NK-92 (cell line): ENCODE data around the gene PMPCA.
"Not testable (repeated sequence)": the region's sequence is repeated elsewhere in the genome, so short reads cannot be mapped to it uniquely, and the experiment has no call there.

Experiments used
- DNase-seq: peaks from one replicate; lab custom pipeline; 2025; ENCODE audit not compliant: unreplicated experiment; lab: John Stamatoyannopoulos, UW

The PMPCA gene

DNA sequence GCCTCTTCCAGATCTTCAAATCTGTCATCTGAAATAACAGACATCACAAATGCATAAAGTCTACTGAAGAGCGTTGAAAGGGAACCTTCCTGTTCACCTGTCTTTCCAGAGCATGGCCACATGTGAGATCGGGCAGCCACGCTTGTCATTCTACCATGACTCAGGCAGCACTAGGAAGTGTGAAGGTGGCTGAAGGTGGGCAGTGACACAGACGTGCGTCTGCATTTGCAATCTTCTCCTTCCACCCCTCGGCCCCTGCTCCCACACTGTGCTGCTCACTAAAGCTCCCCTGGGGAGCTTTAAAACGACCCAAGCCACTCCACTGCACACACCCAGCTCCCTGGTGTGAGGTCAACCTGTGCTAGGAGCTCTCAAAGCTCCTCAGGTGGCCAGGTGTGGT lies 2.5 kb upstream of the PMPCA start:
- no peak for DNase-seq

DNA sequence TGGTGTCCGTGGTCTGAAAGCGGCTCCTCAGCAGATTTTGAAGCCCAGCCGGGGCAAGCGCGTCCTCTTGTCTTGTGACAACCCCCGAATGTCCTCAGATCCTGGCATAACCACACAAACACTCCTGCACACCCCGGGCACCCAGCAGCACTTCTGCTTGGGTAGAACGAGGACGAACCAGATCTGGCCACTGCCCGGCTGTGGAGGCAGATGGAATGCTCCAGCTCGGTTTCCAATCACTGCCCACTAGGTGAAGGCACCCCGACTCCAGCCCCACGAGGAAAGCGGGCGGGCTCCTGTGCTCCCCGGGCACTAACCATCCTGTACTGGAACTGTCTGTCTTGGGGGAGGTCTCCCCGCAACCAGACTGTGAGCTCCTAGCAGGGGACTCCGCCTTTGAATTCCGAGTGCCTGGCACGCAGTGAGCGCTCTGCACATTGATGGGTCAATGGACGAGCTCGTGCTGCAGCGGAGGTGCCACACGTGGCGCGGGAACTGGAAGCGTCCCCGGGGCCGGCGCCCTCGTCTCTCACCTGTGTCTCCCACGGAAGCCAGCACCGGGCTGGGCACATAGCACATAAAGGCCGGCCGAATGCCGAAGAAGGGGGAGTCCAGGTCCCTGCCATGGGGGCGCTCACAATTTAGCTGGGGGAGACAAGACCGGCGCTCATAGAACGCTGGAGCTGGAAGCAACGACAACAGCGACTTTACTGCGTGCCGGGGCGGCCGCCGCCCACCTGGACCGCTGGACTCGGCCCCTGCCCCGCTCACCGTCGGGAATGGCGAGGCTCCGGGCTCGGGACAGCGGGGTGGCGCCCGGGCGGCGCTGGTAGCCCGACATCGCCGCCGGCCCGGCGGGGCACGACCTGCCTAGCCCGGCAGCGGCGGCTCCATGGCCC lies 652 bp upstream of the PMPCA start:
- no peak for DNase-seq

DNA sequence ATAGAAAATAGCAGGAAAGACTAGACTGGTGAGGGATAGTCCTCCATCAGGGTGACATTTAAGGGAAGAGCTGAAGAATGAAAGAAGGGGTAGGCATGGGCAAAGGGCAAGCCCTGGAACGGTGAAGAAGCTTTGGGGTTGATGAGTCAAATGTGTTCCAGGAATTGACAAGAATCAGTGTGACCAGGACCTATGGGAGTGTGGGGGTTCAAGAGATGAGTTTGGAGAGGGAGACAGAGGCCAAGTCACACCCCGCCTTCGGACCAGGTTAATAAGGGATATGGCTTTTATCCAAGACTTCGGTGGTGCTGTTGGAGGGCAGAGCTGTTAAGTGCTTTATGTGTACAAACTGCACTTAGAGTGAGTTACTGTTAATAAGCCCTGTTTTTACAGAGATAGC lies 920 bp downstream of the PMPCA start:
- no peak for DNase-seq

DNA sequence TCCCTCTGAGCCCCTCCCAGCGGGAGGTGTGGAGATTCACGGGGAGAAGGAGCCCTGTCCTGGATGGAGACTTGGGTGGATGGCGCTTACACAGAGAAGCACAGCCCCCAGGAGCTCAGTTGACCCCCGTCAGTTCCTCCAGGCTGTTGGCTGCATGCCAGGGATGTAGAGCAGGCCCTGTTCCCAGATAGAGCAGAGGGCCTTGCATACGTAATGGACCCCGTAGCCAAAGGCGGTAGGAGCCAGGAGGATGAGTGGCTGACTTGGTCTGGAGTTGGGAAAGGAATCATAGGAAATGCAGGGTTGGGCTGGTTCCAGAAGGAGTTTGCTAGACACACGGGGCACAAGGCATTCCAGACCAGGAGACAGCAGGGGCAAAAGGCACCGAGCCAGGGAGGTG lies 2.5 kb downstream of the PMPCA start:
- no peak for DNase-seq

DNA sequence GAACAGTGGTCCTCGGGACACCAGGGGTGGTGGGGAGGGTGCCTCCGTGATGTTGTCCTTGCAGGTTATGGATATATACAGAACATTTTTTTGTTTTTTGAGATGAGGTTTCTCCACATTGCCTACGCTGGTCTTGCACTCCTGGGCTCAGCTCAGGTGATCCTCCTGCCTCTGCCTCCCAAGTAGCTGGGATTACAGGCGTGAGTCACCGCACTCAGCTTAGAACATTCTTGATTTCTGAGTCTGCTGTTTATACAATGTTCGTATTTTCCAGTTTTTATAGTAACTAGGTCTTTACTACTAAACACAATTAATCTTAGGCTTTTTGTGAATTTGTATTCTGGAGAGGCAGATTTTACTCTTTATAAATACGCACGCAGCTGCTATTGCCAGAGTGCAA lies 6.0 kb downstream of the PMPCA start:
- DNase-seq: no peak

DNA sequence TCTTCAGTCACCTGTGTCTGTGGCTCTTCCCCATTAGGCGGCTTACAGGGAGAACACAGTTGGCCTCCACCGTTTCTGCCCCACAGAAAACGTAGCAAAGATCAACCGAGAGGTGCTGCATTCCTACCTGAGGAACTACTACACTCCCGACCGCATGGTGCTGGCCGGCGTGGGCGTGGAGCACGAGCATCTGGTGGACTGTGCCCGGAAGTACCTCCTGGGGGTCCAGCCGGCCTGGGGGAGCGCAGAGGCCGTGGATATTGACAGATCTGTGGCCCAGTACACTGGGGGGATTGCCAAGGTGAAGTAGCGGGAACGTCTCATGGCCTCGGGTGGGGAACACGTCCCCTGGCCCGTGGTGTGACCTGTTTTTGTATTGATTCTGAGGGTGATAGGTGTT lies 6.5 kb downstream of the PMPCA start:
- DNase-seq: no peak

DNA sequence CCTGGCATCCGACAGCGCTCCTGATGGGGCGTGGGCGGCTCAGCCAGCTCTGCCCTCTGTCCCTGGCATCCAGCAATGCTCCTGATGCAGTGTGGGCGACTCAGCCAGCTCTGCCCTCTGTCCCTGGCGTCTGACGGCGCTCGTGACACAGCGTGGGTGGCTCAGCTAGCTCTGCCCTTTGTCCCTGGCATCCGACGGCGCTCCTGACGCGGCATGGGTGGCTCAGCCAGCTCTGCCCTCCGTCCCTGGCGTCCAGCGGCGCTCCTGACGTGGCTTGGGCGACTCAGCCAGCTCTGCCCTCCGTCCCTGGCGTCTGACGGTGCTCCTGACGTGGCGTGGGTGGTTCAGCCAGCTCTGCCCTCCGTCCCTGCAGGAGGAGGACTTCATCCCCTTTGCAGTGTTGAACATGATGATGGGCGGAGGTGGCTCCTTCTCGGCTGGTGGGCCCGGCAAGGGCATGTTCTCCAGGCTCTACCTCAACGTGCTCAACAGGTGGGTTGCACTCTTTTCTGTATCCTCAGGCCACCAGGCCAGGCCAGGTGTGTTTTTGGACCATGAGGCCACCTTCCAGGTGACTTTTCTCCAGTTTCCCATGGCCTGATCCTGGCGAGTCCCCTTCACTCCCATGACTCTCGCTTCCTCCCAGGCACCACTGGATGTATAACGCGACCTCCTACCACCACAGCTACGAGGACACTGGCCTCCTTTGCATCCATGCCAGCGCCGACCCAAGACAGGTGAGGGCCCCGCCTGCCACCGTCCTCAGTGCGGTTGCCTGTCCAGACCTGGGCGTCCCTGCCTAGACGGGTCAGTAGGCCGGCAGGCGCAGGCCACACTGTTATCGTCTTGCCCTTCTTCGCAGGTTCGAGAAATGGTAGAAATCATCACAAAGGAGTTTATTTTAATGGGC lies 8.0 kb downstream of the PMPCA start:
- no peak for DNase-seq

DNA sequence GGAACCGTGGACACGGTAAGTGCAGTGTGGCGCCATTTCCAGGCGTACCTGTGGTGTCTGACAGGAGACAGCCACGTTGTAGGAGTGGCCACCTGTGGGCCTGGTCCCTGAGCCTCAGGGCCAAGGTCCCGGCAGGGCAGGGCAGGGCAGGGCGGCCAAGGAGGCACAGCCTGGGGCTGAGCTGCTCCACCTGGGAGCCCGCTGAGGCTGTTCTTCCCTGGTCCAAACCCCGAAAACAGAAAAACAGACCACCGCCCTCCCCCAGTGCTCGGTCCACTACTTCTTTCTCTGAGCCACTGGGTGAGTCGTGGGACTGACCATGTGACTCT lies 8.6 kb downstream of the PMPCA start:
- no peak for DNase-seq

DNA sequence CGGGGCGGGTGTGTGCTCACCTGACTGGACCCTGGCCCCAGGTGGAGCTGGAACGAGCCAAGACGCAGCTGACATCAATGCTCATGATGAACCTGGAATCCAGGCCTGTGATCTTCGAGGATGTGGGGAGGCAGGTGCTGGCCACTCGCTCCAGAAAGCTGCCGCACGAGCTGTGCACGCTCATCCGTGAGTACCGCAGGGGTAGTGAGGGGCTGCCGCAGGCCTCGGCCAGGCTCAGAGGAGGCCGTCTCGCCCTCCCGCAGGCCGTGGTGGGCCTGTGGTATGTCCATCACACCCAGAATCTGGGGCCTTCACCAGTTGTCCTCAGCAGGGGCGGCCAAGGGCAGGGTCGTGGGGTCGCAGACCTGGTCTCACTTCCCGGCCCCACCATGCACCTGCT lies 11.3 kb downstream of the PMPCA start:
- DNase-seq: no peak

DNA sequence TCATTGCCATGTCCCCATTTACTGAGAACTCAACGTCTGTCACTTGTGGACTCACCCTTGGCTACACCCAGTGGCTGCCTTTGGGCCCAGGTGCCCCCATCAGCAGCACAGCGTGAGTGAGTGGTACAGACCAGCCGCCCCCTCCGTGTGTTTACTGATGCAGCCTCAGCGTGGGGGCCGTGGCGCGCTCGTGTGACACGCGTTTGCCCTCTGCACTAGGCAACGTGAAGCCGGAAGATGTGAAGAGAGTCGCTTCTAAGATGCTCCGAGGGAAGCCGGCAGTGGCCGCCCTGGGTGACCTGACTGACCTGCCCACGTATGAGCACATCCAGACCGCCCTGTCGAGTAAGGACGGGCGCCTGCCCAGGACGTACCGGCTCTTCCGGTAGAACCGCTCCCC lies 12.4 kb downstream of the PMPCA start:
- DNase-seq: no peak

DNA sequence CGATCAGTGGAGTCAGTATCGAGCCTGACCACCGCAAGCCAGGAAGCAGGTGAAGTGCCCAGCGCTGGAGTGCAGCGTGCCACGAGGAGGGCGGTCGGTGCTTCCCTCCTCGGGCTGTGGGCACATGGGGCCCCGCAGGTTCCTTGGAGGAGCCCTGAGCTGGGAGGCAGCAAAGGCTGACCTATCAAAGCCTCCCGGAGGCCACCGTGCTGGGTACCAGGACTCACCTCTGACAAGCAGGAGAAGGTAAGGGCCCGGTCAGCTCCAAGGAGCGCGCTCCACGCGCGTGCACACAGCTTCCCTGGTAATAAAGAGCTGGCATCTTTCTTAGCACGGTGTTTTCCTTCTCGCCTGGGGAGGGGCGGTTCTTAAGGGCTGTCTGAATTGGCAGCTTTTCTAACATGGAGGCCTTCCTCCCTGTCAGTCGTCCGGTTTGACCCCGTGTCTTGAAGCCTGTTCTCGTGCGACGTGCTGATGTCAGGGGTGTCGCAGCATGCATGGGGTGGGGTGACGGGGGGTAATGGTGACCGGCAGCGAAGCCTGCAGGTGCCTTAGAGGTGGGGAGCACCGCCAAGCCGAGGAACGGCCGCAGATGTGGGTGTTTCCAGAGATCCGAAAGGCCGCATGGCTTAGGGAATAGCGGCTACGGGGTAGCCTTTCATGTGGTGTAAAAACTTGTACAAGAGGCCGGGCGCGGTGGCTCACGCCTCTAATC lies 13.1 kb downstream of the PMPCA start:
- no peak for DNase-seq

DNA sequence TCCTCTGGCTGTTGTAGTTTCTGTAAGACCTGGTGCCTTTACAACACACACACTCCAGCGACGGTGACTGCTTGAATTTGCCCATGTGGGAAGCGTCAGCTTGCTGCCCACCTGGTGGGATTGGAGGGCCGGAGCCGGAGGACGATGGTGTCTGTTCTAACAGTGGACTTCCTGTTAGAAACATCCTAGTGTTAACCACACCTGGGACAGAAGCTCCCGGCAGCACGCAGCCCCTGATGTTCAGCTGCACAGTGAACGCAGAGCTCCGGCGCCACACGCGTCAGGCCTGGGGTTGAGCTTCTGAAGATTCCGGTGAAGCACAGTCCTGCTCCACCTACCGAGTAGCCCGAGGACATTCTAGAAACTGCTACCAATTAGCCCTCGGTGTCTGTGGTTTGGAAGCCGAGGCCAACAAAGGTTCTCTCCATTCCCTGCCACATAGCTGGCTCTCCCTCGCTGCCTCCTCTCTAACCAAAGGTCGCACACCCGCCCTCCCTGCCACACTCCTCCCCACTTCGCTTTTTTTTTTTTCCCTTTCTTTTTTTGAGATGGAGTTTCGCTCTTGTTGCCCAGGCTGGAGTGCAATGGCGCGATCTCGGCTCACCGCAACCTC lies 14.4 kb downstream of the PMPCA start:
- DNase-seq: no peak

DNA sequence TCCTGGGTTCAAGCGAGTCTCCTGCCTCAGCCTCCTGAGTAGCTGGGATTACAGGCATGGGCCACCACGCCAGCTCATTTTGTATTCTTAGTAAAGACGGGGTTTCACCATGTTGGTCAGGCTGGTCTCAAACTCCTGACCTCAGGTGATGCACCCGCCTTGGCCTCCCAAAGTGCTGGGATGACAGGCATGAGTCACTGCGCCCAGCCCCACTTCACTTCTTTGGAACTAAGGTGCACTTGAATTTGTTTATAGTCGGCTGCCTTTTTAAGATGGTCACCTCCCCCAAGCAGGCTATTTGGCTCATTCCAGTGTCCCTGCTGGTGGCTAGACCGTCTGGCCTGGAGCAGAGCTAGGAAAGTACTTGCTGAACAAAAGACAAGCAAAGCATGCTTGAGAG lies 14.9 kb downstream of the PMPCA start:
- DNase-seq: not testable (repeated sequence)

DNA sequence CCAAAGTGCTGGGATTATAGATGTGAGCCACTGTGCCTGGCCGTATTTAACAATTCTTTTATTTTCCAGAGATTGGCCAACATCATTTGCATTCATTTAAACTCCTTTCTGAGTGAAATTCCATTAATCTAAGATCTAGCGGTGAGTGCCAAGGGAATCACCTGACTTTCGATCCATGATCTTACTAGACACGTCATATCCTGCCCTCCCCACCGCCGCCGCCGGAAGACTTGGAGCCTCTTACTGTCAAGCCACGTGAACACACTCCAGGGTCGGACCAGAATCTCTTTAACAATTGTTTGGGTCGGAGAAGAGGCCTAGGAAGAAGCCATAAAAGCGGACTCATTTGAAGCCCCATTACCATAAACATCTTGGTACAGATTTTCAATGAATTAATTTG lies 16.3 kb downstream of the PMPCA start:
- no peak for DNase-seq

DNA sequence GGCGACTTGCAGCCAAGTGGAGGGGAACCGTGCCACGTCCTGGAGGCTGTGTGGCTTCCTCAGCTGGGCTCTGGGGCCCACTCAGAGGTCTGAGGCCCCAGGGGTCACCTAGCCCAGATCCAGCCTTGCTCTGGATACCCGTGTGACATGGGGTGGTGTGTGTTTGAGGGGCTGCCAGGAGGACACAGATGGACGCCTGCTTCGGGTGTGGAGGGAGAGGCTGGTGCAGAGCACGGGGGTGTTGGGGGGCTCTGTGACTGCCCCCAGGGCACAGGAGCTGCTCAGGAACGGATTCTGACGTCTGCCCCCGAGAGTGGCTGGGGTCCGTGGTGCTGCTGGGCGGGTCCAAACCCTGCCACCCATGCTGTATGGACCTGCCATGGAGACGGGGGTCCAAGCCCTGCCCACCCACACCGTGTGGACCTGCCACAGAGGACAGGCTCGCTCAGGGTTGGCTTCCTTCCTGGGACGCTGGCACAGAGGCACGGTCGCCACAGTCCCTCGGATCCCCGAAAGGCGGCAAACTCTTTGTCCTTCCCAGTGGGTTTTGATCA lies 18.7 kb downstream of the PMPCA start:
- DNase-seq: no peak

DNA sequence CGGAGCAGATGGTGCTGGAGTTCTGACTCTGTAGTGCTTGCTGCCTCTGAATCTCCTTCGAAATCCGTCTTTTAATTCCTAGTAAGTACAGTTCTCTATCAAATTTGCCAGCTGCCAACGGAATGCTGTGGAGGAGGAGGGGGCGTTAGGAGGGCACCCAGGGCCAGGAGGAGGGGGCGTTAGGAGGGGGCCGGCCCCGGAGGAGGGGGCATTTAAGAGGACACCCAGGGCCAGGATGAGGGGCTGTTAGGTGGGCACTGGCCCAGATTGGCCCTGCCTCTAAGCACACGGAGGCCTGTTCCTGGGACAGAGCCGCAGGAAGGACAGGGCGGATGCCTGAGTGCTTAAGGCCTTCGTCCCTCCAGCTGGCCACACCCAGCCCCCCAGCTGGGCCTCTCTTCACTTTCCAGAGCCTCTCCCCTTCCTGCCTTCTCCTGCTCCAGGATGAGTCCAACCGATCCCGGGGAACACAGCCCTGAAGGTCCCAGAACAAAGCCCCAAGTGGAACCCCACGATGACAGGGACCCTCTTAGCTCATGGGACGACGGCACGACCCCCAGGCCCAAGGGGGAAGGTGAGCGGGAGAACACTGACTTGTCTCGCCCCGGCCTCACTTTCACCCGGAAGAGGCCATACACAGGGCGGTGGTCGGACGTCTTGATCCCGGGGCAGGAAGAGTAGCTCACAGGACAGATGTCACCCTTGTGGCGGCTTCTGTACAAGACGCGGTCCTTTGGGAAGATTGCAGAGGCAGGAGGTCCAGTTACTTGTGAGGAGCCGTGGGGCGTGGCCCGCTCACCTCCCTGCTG lies 19.4 kb downstream of the PMPCA start:
- no peak for DNase-seq

DNA sequence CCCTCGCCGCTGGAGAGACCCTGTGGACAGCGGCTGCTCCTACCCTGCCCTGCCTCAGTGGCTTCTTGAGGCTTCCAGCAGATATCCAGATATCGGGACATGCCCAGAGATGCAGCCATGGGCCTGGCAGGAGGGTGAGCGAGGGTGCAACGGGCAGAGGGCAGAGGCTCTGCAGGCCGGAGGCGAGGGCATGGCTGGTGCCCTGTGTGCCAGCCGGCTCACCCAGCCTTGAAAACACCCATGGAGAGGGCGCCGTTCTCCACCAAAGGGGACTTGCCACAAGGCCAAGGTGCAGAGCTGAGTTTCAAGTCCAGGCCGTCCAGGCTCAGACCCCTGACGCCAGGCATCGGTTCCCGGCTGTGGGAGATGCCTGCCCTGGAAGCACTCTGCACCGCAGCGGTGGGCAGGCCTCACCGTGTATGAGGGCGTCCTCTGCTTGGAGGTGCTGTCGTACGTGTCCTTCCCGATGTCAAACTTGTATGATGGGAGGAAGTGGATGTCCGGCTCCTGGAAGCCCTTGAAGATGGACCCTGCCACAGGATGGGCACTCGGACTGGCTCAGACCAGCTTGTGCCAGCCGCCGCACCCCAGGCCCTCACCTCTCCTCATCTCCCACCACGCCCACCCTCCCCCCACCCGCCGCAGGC lies 20.3 kb downstream of the PMPCA start:
- DNase-seq: no peak

DNA sequence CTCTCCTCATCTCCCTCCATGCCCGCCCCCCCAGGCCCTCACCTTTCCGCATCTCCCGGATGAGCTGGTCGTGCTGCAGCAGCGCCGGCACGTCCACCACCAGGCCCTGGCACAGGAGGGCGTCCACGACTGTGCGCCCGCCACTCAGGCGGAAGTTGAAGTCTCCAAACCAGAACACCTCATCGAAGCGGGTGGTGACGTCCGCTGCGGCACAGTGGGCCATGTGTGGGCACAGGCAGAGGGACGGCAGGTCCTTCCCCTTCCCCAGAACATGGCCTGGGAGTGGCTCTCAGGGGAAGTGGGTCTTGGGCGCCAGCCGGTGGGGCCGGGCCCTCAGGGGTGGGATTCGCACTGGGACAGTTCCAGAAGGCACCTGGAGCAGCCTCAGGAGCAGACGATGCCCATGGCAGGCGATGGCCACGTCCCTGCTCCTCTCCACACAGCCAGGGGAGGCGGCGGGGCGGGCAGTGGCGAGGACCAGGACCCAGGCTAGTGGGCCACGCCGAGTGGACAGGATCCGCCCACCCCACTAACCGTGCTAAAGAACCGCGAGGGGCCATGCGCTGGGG lies 21.4 kb downstream of the PMPCA start:
- DNase-seq: no peak

DNA sequence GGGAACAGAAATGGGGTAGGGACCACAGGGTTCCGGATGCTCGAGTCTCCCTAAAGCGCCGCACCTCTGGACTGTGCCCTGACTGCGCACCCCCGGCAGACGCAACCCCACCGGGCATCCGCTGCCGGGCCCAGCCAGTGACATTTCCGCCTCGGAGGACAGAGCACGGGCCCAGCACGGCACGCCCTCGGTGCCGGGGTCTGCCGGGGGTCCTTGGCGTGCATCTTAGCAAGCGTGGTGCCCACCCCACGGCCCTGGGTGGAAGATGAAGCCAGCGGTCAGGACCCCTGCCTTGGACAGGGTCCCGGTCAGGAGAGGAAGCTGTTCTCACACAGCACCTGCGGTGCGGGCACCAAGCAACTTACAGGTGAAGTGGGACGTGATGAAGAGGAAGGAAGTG lies 22.1 kb downstream of the PMPCA start:
- no peak for DNase-seq
